HK-2 (cell line): ENCODE results near the gene SLC7A5.
"Not testable (repeated sequence)": the region's sequence is repeated elsewhere in the genome, so short reads cannot be mapped to it uniquely, and the experiment has no call there.

ENCODE experiments used
- DNase-seq: peaks from one replicate; pipeline ENCODE4 v3.0.0-alpha.2; 2018; ENCODE audit not compliant: unreplicated experiment

Gene SLC7A5

GRCh38 chr16:87869061-87869878 is at the start of gene SLC7A5:
SLC7A5 (minus strand) TSS chr16:87869507; CDS start chr16:87869422, 85 bp downstream.
- peak; percentile 85 for DNase-seq

DNA sequence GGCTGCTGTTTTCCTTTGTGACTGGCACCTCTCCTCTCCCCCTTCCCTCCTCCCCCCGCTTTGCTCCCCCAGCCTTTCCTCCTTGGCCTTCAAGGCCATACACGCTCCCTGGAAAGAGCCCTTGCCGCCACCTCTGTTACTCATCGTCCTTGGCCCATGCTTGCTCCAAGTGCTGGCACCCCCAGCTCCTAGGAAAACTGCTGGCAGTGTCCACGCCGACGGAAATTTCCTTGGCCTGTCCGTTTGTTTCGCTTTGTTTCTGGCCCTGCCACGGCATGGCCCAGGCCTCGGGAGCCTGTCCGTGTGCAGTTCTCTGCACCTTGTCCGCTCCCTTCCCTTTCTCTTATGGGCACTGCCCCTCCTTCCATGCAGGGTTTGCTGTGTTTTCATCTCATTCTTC is 49.0 kb upstream of the SLC7A5 start:
- DNase-seq: no peak

- DNase-seq: no peak
Measured at GRCh38 chr16:87917503-87917902, 48.2 kb upstream of the SLC7A5 start.

- DNase-seq: no peak
Measured at GRCh38 chr16:87914812-87915211, 45.5 kb upstream of the SLC7A5 start.

GRCh38 chr16:87914021-87914725 is 44.9 kb upstream of the SLC7A5 start:
- DNase-seq: not testable (repeated sequence)

- DNase-seq: not testable (repeated sequence)
Measured at GRCh38 chr16:87912691-87913090, 43.4 kb upstream of the SLC7A5 start.

GRCh38 chr16:87911106-87911763 is 41.9 kb upstream of the SLC7A5 start:
- DNase-seq: not testable (repeated sequence)

- DNase-seq: peak; percentile 77
Measured at GRCh38 chr16:87909203-87909935, 40.1 kb upstream of the SLC7A5 start.

DNA sequence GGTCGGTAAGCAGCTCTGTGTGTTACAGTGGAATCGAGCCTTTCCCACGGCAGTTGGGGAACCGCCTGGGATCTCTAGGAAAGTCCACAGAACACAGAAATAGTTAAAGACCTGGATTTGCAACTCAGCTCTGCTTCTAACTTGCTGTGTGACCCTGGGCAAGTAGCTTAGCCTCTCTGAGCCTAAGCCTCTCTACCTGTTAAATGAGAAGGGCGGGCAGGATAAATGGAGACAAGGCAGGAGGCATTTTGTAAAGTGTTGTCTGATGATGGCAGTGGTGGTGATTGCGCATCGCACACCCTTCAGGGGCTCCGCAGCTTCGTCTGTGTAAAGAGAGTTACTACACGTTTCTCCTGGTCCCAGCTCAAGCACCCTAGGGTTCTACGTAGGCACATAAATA is 38.8 kb upstream of the SLC7A5 start:
- DNase-seq: not testable (repeated sequence)

DNA sequence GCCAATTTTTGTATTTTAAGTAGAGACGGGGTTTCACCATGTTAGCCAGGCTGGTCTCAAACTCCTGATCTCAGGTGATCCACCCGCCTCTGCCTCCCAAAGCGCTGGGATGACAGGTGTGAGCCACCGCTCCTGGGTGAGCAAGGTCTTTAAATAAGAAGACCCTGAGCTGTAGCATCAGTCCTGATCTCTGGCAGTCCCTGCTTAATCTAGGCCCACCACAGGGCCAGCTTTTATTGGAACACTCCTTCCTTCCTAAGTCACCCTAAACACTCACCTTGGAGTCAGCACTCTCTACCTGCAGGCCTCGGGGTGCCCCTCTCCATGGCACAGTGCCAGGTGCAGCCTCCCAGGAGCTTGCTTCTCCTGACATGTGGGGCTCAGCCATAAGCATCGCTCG is 36.2 kb upstream of the SLC7A5 start:
- not testable (repeated sequence) for DNase-seq

GRCh38 chr16:87904963-87905362 is 35.7 kb upstream of the SLC7A5 start:
- DNase-seq: not testable (repeated sequence)

DNA sequence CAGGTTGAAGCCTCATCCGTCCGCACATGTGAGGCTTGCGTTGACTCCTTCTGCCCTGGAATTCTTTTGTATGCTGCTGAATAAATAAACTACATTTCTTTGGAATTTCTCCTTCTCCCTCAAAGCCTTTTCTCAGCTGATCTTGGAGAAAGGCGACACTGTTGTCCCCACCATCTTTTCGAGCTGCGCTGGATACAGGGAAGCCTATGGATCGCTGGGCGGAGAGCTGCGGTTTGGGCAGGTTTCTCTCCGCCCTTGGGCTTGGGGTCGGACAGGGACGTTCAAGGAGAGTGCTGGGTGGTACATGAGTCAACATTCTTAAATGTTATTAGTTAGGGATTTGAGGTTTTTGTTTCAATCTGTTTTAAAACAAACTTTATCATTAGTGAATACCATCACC is 31.2 kb upstream of the SLC7A5 start:
- DNase-seq: not testable (repeated sequence)

DNA sequence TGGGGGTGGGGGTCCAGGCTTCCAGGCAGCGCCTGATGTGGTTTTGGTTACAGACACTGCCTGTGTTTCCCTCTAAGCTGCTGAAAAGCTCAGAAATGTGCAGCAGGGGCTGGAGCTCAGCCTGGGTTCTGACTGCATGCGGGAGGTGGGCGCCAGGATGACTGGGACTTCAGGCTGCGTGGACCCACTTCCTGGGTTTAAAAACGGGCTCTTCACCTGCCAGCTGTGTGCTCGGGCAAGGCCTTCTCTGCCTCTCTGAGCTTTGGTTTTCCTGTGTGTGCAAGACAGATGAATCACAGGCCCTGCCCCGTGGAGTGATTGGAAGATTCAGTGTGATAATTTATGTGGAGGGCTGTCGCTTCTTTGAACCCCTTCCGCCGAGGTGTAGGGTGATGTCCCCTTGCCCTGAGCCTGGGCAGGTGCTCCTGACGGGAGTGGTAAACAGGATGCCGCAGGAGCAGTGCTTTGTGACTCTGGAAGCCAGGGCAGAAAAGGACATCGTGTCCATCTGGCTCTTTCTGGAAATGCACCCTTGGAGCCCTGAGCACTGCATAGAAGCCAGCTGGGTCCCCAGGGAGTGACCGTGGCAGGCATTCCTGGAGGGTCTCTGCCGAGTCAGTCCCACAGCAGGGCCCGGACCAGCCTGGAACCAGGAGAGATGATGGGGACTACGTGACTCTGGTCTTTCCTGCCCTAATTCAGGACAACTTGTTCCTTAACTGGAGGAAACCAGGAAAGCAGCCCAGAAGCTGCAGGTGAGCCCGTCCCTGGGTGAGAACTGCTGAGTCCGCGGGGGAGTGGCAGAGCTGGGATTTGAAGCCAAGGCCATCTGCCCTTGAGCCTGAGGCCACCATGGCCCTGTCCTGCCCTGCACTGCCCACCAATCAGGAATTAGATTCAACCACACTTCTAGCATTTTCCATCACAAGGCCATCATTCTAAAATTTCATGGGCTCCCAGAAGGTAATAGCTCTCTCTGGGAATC is 28.5 kb upstream of the SLC7A5 start:
- no peak for DNase-seq

DNA sequence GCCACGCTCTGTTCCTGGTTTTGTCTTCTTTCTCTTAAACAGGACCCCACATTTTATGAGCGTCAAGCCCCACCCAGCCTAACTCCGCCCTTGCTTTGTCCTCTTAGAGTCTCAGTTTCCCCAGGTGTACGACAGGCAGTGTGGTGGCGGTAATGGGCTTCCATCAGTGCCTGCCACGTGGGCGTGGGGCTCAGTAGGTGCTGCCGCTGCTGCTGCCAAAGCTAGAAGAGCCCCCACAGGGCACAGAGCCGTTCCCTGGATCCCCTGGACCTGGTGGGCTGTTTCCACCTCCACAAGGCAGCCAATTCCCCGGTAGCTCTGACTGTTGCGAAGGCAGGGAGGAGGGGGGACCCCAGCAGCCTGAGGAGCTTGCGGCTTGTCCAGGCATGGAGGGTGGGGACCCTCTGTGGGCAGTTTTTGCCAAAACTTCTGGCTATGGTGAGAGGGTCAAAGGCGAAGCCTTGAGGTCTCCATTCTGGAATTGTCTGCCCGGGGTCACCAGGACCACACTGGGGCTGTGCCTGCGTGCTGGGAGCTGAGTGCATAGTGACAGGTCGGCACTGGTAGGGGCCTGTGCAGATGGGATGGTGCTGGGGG is 27.7 kb upstream of the SLC7A5 start:
- DNase-seq: not testable (repeated sequence)

- DNase-seq: not testable (repeated sequence)
Measured at GRCh38 chr16:87896176-87896890, 27.0 kb upstream of the SLC7A5 start.

GRCh38 chr16:87895641-87896141 is 26.4 kb upstream of the SLC7A5 start:
- DNase-seq: no peak

- not testable (repeated sequence) for DNase-seq
Measured at GRCh38 chr16:87894005-87894404, 24.7 kb upstream of the SLC7A5 start.

- no peak for DNase-seq
Measured at GRCh38 chr16:87891764-87892163, 22.5 kb upstream of the SLC7A5 start.

DNA sequence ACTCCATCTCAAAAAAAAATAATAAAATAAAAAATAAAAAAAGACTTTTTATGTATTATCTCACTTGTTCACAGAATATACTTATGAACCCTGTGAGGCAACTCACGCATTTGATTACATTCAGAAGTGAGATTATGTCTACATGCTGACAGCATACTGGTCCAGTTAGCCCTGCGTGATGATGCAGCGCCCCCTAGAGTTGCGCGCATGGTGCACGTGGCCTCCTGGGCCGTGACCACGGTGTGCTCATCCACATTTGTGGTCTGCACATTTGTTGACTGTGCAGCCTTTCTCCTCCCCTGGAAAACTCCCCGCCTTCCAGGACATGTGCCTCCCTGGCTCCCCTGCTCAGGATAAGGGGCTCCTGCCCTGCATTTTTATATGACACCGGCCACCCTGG is 20.5 kb upstream of the SLC7A5 start:
- DNase-seq: not testable (repeated sequence)
